Ascending aorta (tissue), 2 donors: ENCODE measurements around the gene ALKAL2. TPM values are rescaled to one million over a fixed set of nuclear protein-coding genes. Genes with fewer than 3 reads are reported as not detected.

Experiments
- DNase-seq, 2 donors: peaks; one replicate each; pipeline ENCODE4 v3.0.0-alpha.2; 2019; ENCODE audit warnings: low spot score in 2 of 2
- H3K27ac ChIP-seq, 2 donors: fragments of 200-600 bp; sonication (generic); one replicate each; pipeline ENCODE4 v1.5.1; 2016 to 2017; ENCODE audit warnings: mild to moderate bottlenecking in 1 of 2
- H3K27me3 ChIP-seq: fragments of 200-600 bp; sonication (generic); one replicate; pipeline ENCODE4 v1.5.1; 2017
- H3K36me3 ChIP-seq, 2 donors: fragments of 200-600 bp; sonication (generic); one replicate each; pipeline ENCODE4 v1.5.1; 2016
- H3K4me1 ChIP-seq, 2 donors: fragments of 200-600 bp; sonication (generic); one replicate each; pipeline ENCODE4 v1.5.1; 2016 to 2017; ENCODE audit warnings: mild to moderate bottlenecking in 1 of 2
- H3K4me3 ChIP-seq, 2 donors: fragments of 200-600 bp; sonication (generic); one replicate each; pipeline ENCODE4 v1.5.1; 2016 to 2017; ENCODE audit warnings: mild to moderate bottlenecking in 1 of 2
- H3K9me3 ChIP-seq, 2 donors: fragments of 200-600 bp; sonication (generic); one replicate each; pipeline ENCODE4 v1.5.1; 2016
- intact Hi-C: fragments of 100-400 bp; cut with DNase I; formaldehyde crosslinking; loops from one replicate; pipeline ENCODE4 v1.15.1; 2023
- total RNA-seq: library from RNA; depleted of rRNA; stranded (reverse); fragments of >200 nt; gene quantifications from one replicate; pipeline ENCODE4 v1.1.0, GENCODE V29; 2016
- TF ChIP-seq, protein P1 (sequence below), 3 experiments: fragments of 200-600 bp in 2 of 3; fragments of 450-650 bp in 1 of 3; sonication (generic) in 2 of 3; IDR thresholded peaks; one replicate each; pipeline ENCODE4 v1.5.1; 2016 to 2019; ENCODE audit warnings: antibody characterized with exemption in 3 of 3, mild to moderate bottlenecking in 1 of 3, moderate library complexity in 1 of 3

Gene ALKAL2
- total RNA-seq, 1 donor from 2014 or later, result 26.7 TPM

DNA sequence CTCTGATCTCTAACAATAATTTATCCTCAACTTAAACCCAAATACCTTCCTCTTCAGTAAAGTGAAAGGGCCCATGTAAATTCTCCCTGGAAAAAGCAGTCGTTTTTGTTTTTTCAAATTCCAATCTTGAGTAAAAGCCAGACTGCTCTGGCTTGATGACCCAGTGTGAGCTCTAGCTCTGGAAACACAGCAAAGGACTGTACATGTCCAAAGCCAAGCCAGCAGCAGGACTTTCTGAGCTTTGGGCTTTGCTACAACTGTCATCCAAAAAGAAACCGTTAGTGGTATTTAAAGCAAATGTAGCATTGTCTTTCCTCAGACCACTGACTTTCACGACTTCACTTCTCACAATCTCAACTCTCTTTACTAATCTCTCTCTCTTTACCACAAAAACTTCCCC, 49.5 kb downstream of the ALKAL2 start:
- Histone ChIP-seq H3K27ac (no peak overlapping the region), H3K36me3 (peaks cover 5 to 12% of the 10 kb centered on the region in 2 donors)
- DNase-seq, result no peak

DNA sequence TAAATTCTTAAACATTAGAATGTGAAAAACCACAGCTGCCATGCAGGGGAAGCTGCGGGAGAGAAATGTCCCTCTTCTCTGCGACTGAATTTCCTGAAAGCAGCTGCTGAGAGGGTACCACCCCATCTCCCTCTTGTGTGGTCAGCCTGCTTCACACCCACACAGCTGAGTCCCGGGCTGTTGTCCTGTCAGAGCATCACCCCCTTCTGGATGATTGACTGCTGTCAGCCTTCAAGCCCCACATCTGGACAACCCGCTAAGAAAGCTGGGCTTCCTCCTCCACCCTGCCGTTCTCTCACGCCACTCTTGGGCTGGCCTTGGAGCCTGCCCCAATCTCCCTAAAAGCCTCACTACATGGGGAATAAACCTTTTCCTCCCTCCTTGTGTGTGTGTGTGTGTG, 50.0 kb downstream of the ALKAL2 start:
- no peak for DNase-seq
- no peak overlapping the region for H3K27ac ChIP-seq
- TF ChIP-seq, protein P1, sequence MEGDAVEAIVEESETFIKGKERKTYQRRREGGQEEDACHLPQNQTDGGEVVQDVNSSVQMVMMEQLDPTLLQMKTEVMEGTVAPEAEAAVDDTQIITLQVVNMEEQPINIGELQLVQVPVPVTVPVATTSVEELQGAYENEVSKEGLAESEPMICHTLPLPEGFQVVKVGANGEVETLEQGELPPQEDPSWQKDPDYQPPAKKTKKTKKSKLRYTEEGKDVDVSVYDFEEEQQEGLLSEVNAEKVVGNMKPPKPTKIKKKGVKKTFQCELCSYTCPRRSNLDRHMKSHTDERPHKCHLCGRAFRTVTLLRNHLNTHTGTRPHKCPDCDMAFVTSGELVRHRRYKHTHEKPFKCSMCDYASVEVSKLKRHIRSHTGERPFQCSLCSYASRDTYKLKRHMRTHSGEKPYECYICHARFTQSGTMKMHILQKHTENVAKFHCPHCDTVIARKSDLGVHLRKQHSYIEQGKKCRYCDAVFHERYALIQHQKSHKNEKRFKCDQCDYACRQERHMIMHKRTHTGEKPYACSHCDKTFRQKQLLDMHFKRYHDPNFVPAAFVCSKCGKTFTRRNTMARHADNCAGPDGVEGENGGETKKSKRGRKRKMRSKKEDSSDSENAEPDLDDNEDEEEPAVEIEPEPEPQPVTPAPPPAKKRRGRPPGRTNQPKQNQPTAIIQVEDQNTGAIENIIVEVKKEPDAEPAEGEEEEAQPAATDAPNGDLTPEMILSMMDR (IDR thresholded peaks at IDR 0.05), result no peak
- no peaks in the 10 kb centered on the region for H3K9me3 ChIP-seq
- intact Hi-C loops, result no loop called here
- no peaks in the 10 kb centered on the region for H3K27me3 ChIP-seq
- H3K4me1 ChIP-seq, result no peaks in the 10 kb centered on the region
- H3K36me3 ChIP-seq, result peaks cover 0 to 7% of the 10 kb centered on the region in 2 donors
- no peak overlapping the region for H3K4me3 ChIP-seq

More for the DNA sequence above, 49.5 kb downstream of the ALKAL2 start:
- intact Hi-C loops, result no loop called here
- Histone ChIP-seq H3K9me3 (no peaks in the 10 kb centered on the region), H3K4me1 (no peaks in the 10 kb centered on the region), H3K4me3 (no peak overlapping the region), H3K27me3 (no peaks in the 10 kb centered on the region)
- TF ChIP-seq, protein P1 (IDR thresholded peaks at IDR 0.05), result no peak

DNA sequence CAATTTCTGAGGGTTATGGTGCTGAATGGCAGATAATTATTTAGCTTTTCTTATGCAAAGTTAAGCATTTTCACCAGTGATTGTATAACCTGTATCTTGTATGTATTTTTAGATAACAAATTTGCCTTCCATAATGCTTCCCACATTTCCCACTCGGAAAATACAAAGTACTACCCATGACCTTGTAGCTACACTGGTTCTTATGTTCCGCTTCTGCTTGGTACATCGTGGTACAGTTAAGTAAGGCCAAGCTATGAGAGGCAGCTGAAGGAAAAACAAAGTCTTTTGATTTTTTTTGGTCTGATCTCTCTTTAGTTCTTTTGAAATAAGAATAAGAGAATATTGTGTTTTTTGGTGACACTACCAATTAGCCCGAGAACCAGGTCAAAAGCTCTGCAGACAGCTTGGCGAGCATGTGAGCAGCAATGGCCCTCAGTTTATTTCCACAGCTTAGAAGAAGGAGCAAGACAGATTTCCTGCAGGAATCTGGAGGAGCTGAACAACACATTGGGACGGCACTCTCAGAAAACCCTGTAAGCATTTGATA, 50.8 kb downstream of the ALKAL2 start:
- peaks cover 0 to 7% of the 10 kb centered on the region in 2 donors for H3K36me3 ChIP-seq
- no peak overlapping the region for H3K27ac ChIP-seq
- H3K4me1 ChIP-seq, result no peaks in the 10 kb centered on the region
- H3K27me3 ChIP-seq, result no peaks in the 10 kb centered on the region
- TF ChIP-seq, protein P1 (IDR thresholded peaks at IDR 0.05), result no peak
- H3K9me3 ChIP-seq, result no peaks in the 10 kb centered on the region
- H3K4me3 ChIP-seq, result no peak overlapping the region
- no peak for DNase-seq
- intact Hi-C loops, result no loop called here

DNA sequence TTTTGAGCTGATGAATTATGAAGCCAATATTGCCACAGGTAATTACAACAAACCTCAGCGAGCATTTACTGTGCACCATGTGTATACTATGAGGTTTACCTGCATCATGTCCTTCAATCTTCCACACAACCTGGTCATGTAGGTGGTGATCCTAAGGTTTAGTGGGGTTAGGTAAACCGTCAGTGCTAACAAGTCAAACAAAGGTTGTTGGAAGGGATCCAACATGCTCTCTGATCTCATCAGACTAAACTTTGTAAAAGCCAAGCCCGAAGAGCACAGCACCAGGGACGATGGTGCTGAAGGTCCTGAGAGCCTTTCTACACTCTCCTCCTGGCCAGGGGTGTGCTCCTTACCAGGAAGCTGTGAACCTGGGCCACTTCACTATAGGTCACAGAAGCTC, 53.5 kb downstream of the ALKAL2 start:
- no peak for DNase-seq
- Histone ChIP-seq H3K27me3 (no peaks in the 10 kb centered on the region), H3K9me3 (no peaks in the 10 kb centered on the region), H3K4me3 (no peak overlapping the region), H3K36me3 (peaks cover 5 to 14% of the 10 kb centered on the region in 2 donors), H3K27ac (no peak overlapping the region), H3K4me1 (no peaks in the 10 kb centered on the region)
- TF ChIP-seq, protein P1 (IDR thresholded peaks at IDR 0.05), result no peak
- intact Hi-C loops, result no loop called here

DNA sequence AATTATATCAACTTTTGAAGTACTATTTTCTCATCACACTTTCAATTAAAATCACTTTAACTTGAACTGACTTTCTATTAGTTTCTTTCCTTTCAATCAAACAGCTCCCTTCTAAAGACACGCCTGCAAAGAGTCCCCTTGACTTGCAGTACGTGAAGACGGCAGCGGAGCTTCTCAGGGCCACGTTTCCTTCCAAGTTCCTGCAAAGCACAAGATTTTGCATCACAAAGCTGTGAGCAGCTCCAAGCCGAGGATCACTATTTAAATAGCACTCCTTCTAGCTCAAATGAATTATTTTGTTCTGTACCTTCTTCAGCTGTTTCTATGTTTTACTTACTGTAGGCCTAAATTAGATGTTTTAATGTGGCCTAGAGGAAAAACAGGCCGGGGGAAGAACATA, 54.9 kb downstream of the ALKAL2 start:
- Histone ChIP-seq H3K27ac (no peak overlapping the region), H3K27me3 (no peaks in the 10 kb centered on the region), H3K4me1 (no peaks in the 10 kb centered on the region), H3K4me3 (no peak overlapping the region), H3K9me3 (no peaks in the 10 kb centered on the region), H3K36me3 (peaks cover 8 to 17% of the 10 kb centered on the region in 2 donors)
- no peak for DNase-seq
- intact Hi-C loops, result no loop called here
- TF ChIP-seq, protein P1 (IDR thresholded peaks at IDR 0.05), result no peak
